Prostate gland (tissue), 2 donors: Measurements from ENCODE around the gene MAP4K5. TPM values are rescaled to one million over a fixed set of nuclear protein-coding genes. Genes with fewer than 3 reads are reported as not detected.

ENCODE experiments used
- DNase-seq: peaks from one replicate; pipeline ENCODE4 v3.0.0-alpha.2; 2019; ENCODE audit warnings: low spot score
- H3K27ac ChIP-seq, 2 donors: fragments of 200-600 bp; sonication (generic); 2 replicates each; pipeline ENCODE4 v1.5.1; 2017 to 2019
- H3K27me3 ChIP-seq: fragments of 200-600 bp; sonication (generic); replicated peaks from 2 replicates; pipeline ENCODE4 v1.5.1; 2019; ENCODE audit not compliant: insufficient read depth
- H3K36me3 ChIP-seq, 2 donors: fragments of 200-600 bp; sonication (generic); 1 replicate in 1 of 2; 2 replicates in 1 of 2; pipeline versions ENCODE4 v1.5.1 to v1.8.1; 2017 to 2019
- H3K4me1 ChIP-seq: fragments of 200-600 bp; sonication (generic); replicated peaks from 2 replicates; pipeline ENCODE4 v1.5.1; 2019
- H3K4me3 ChIP-seq, 2 donors: fragments of 200-600 bp; sonication (generic); 2 replicates each; pipeline ENCODE4 v1.5.1; 2017 to 2019
- H3K9me3 ChIP-seq: fragments of 200-600 bp; sonication (generic); 2 replicates; pipeline ENCODE4 v1.5.1; 2017
- CTCF ChIP-seq, 4 experiments: fragments of 200-600 bp in 2 of 4; fragments of 450-650 bp in 2 of 4; sonication (generic) in 2 of 4; IDR thresholded peaks; 1 replicate in 3 of 4; 2 replicates in 1 of 4; pipeline ENCODE4 v1.5.1; 2016 to 2019; ENCODE audit warnings: antibody characterized with exemption in 4 of 4, mild to moderate bottlenecking in 2 of 4, moderate library complexity in 2 of 4
- POLR2A ChIP-seq: fragments of 450-650 bp; IDR thresholded peaks from one replicate; pipeline ENCODE4 v1.6.1; 2016; ENCODE audit warnings: antibody characterized with exemption, mild to moderate bottlenecking
- POLR2AphosphoS5 ChIP-seq: sonication (generic); formaldehyde crosslinking; IDR thresholded peaks from one replicate; pipeline ENCODE4 v1.6.1; 2017; ENCODE audit warnings: antibody characterized with exemption
- WGBS: methylation state at CpG from one replicate; pipeline ENCODE4 v1.1.5; 2018; 5-methylcytosine and 5-hydroxymethylcytosine counted together
- intact Hi-C: fragments of 100-400 bp; cut with DNase I; formaldehyde crosslinking; loops from one replicate; pipeline ENCODE4 v1.14.2; 2022
- total RNA-seq, 2 donors: library from RNA; depleted of rRNA; stranded (reverse); fragments of >200 nt; gene quantifications; one replicate each; pipeline ENCODE4 v1.1.0, GENCODE V29; 2016

The MAP4K5 gene
- total RNA-seq, 2 donors from 2014 or later: 76.2 to 102 TPM

GRCh38 chr14:50551877-50552276 lies 19.5 kb upstream of the MAP4K5 start:
- Histone ChIP-seq H3K9me3 (no peaks in the 10 kb centered on the region), H3K27me3 (no peaks in the 10 kb centered on the region), H3K4me1 (no peaks in the 10 kb centered on the region), H3K36me3 (no peaks in the 10 kb centered on the region), H3K4me3 (no peak overlapping the region), H3K27ac (no peak overlapping the region)
- intact Hi-C loops: no loop called here
- DNase-seq: no peak
- 91% methylated on average over 3 of the region's 3 CpGs for whole genome bisulfite sequencing
- TF ChIP-seq POLR2AphosphoS5: no peak

DNA sequence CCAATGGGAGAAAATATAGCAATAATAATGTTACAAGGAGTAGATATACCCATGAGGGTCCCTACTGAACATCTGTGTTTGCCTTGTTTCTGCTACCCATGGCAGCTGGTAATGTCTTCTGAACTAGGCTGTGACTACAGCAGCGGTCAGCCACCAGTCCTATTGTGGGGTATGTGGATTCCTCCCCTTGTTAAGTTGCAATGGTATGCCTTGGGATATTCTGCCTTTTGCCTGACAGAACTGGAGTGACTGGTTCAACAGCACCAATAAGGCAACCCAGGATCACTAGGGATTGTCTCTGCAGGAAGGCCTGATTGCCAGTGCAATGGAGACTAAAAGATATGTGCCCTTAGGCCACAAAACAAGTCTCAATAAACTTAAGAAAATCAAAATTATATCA lies 17.9 kb upstream of the MAP4K5 start:
- no peak for DNase-seq
- Histone ChIP-seq H3K9me3 (no peaks in the 10 kb centered on the region), H3K27me3 (no peaks in the 10 kb centered on the region), H3K4me1 (no peaks in the 10 kb centered on the region), H3K27ac (no peak overlapping the region), H3K4me3 (no peak overlapping the region), H3K36me3 (no peaks in the 10 kb centered on the region)
- intact Hi-C loops: no loop called here
- TF ChIP-seq POLR2AphosphoS5 (no peak), POLR2A (no peak), CTCF (IDR thresholded peaks at IDR 0.05) (no peak)
- 90% methylated on average over 1 of the region's 1 CpG for WGBS

GRCh38 chr14:50545618-50546017 lies 13.2 kb upstream of the MAP4K5 start:
- intact Hi-C loops: no loop called here
- no peaks in the 10 kb centered on the region for H3K4me1 ChIP-seq
- H3K9me3 ChIP-seq: no peaks in the 10 kb centered on the region
- no peak overlapping the region for H3K27ac ChIP-seq
- no peak overlapping the region for H3K4me3 ChIP-seq
- TF ChIP-seq POLR2AphosphoS5: peak; percentile 56
- TF ChIP-seq CTCF (IDR thresholded peaks at IDR 0.05): no peak
- no peak for TF ChIP-seq POLR2A
- 25% methylated on average over 3 of the region's 3 CpGs for WGBS
- H3K36me3 ChIP-seq: no peaks in the 10 kb centered on the region
- H3K27me3 ChIP-seq: no peaks in the 10 kb centered on the region
- DNase-seq: peak; percentile 53

DNA sequence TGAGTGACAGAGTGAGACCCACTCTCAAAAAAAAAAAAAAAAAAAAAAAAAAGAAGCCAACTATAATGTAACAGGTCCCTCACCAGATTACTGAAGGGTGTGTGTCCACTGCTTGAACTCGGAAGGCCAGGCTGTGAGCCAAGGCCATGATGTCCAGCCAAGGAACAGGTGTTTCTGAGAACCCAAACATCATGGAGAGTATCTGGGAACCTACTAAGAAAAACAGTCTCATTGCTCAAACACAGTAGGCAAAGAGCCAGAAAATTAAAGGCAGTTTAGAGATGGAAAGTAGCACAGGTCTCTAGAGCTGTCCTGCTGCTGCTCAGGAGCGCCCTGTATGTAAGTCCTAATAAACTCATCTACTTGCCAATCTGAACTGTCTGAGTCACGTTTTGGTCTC lies 12.5 kb upstream of the MAP4K5 start:
- Histone ChIP-seq H3K27ac (no peak overlapping the region), H3K27me3 (no peaks in the 10 kb centered on the region), H3K36me3 (no peaks in the 10 kb centered on the region), H3K9me3 (no peaks in the 10 kb centered on the region), H3K4me3 (no peak overlapping the region), H3K4me1 (no peaks in the 10 kb centered on the region)
- peak; percentile 28 for DNase-seq
- intact Hi-C loops: loop anchor here (5.0 kb wide), 2 partner anchors 232 to 317 kb away; no protein-coding TSS in a partner anchor
- 45% methylated on average over 3 of the region's 3 CpGs for WGBS
- TF ChIP-seq POLR2AphosphoS5 (peak; percentile 28), CTCF (IDR thresholded peaks at IDR 0.05) (no peak)

DNA sequence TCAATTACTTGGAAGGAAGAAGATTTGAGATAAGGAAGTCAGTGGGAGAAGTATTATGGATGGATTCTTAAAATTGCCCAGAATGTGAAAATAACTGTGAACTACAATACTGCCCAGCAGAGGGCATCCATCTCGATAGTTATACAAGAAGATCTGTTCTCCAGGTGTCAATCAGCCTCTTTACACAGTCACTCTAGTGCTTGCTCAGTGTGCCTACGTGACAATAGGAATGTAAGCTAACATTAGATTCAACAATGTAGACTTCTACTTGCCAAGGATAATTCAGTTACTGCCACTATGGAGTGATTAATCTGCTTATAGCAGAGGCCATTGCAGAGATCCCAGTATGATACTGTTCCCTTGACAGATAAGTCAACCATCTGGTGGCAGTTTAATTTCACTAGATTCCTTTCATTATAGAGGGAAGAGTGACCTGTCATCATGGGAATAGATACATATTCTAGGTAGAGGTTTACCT lies 10.6 kb upstream of the MAP4K5 start:
- no peak overlapping the region for H3K27ac ChIP-seq
- H3K27me3 ChIP-seq: no peaks in the 10 kb centered on the region
- intact Hi-C loops: loop anchor here (5.0 kb wide), 2 partner anchors 234 to 319 kb away; no protein-coding TSS in a partner anchor
- H3K9me3 ChIP-seq: no peaks in the 10 kb centered on the region
- no peaks in the 10 kb centered on the region for H3K4me1 ChIP-seq
- no peaks in the 10 kb centered on the region for H3K36me3 ChIP-seq
- 7% methylated on average over 2 of the region's 2 CpGs for WGBS
- peak; percentile 44 for DNase-seq
- TF ChIP-seq POLR2A (no peak), CTCF (IDR thresholded peaks at IDR 0.05) (peak in 3 of 4 experiments; percentile 45 to 68 (median 67)), POLR2AphosphoS5 (peak; percentile 32)
- H3K4me3 ChIP-seq: no peak overlapping the region
